K562 (cell line): ENCODE measurements around the gene PIGH. TPM values are rescaled to one million over a fixed set of nuclear protein-coding genes. Genes with fewer than 3 reads are reported as not detected.

Experiments used
- ATF1 ChIP-seq, 2 experiments: fragments of 450-650 bp in 1 of 2; IDR thresholded peaks; 2 replicates each; pipeline ENCODE4 v1.6.1; 2016; ENCODE audit warnings: missing compliant biosample characterization in 1 of 2, missing genetic modification characterization in 1 of 2
- GTF2A2 ChIP-seq: IDR thresholded peaks from 2 replicates; pipeline ENCODE4 v1.6.1; 2016; ENCODE audit warnings: mild to moderate bottlenecking, missing genetic modification characterization, missing compliant biosample characterization
- NR1H2 ChIP-seq: sonication (generic); formaldehyde crosslinking; IDR thresholded peaks from 2 replicates; pipeline ENCODE4 v1.4.0; 2020; ENCODE audit warnings: mild to moderate bottlenecking, missing genetic modification reagents
- NUFIP1 ChIP-seq: fragments of 450-650 bp; IDR thresholded peaks from 2 replicates; pipeline ENCODE4 v1.6.1; 2018; ENCODE audit not compliant: partially characterized antibody
- PTRF ChIP-seq: fragments of 450-650 bp; IDR thresholded peaks from 2 replicates; pipeline ENCODE4 v1.6.1; 2016; ENCODE audit warnings: mild to moderate bottlenecking, missing genetic modification characterization, missing compliant biosample characterization
- SIN3A ChIP-seq, 2 experiments: fragments of 150-350 bp in 1 of 2; IDR thresholded peaks; 2 replicates each; pipeline ENCODE4 v1.6.1; 2011 to 2016; ENCODE audit warnings: borderline replicate concordance in 2 of 2, low read depth in 2 of 2, low read length in 2 of 2, mild to moderate bottlenecking in 2 of 2, moderate library complexity in 2 of 2; ENCODE audit not compliant: control insufficient read depth in 1 of 2
- ZEB2 ChIP-seq: fragments of 450-650 bp; IDR thresholded peaks from 2 replicates; pipeline ENCODE4 v1.6.1; 2016
- ZNF174 ChIP-seq: fragments of 250-450 bp; sonication (Bioruptor Pico); IDR thresholded peaks from 2 replicates; pipeline ENCODE4 v1.4.0; 2020; ENCODE audit warnings: mild to moderate bottlenecking
- ZNF830 ChIP-seq: fragments of 250-450 bp; sonication (Bioruptor Pico); IDR thresholded peaks from 2 replicates; pipeline ENCODE4 v1.5.0; 2021; ENCODE audit warnings: mild to moderate bottlenecking
- polyA plus RNA-seq, 8 experiments: library from polyadenylated mRNA; depleted of rRNA in 4 of 8; stranded (reverse) in 5 of 8; unstranded in 3 of 8; fragments of >200 nt; fragmentation: Nextera tagmentation in 2 of 8; fragmentation: Illumina TruSeq in 1 of 8; extraction: Ambion mirVana in 2 of 8; extraction: Trizol in 1 of 8; gene quantifications; 2 replicates each; pipeline versions ENCODE4 v1.2.1 to v1.2.3, GENCODE V29; 2011 to 2014; ENCODE audit warnings: inconsistent platforms in 1 of 8, missing spikeins in 1 of 8
- total RNA-seq, 7 experiments: library from RNA; depleted of rRNA in 6 of 7; stranded (reverse); fragments of >200 nt in 6 of 7; fragmentation: Illumina TruSeq in 2 of 7; extraction: Trizol in 2 of 7; gene quantifications; 2 replicates each; pipeline versions ENCODE4 v1.2.1 to v1.2.3, GENCODE V29; 2011 to 2021; ENCODE audit warnings: low replicate concordance in 1 of 7
- TF ChIP-seq, protein P1 (sequence below): fragments of 250-450 bp; sonication (Bioruptor Pico); IDR thresholded peaks from 2 replicates; pipeline ENCODE4 v1.4.0; 2020
- TF ChIP-seq, protein P2 (sequence below): fragments of 250-450 bp; sonication (Bioruptor Pico); IDR thresholded peaks from 2 replicates; pipeline ENCODE4 v1.4.0; 2020; ENCODE audit warnings: mild to moderate bottlenecking, moderate library complexity
- TF ChIP-seq, protein P3 (sequence below): fragments of 250-450 bp; sonication (Bioruptor Pico); IDR thresholded peaks from 2 replicates; pipeline ENCODE4 v1.4.0; 2020; ENCODE audit warnings: mild to moderate bottlenecking, moderate library complexity, borderline replicate concordance
- TF ChIP-seq, protein P4 (sequence below): fragments of 250-450 bp; sonication (Bioruptor Pico); IDR thresholded peaks from 2 replicates; pipeline ENCODE4 v1.4.0; 2020; ENCODE audit warnings: mild to moderate bottlenecking

The PIGH gene
- total and polyA plus RNA-seq, 9 of the 15 experiments (the other 6 are each of a cell fraction or from before 2014, with no cell fraction given) = 21.1 to 53.4 (median 24.7) TPM

DNA sequence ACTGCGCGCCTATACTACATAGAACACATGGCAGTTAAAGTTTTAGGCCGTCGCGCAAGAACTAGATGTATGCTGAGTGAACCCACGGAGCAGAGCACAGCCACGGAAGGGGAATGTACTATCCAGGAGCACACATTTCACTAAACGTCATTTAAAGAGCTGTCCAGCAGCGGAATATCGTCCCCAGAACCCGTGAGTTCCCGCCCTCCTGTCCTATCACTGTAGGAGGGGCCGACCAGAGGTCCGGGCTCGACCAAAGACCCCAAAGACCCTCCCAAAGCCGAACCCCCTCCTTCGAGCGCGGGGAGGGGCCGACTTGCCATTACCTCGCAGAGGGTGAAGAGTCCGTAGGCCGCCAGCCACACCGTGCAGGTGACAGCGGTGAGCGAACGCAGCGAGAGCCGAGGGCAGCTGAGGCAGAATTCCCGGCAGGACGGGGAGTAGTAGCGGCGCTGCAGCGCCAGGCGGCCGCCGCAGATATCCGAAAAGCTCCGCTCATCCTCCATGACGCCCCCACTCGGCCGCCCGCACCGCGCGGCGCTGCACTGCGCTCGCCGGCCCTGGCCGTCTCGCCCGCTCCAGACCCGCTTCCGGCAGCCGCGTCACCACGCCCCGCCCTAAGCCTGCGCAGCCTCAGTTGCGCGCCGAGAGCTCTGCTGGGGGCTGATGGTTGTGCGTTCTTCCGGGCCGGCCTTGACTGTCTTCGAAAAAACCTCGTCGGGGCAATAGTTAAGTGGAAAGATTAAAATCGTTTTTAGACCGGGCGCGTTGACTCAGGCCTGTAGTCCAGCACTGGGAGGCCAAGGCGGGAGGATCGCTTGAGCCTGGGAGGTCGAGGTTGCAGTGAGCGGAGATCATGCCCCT is at the start of gene PIGH (continued):
- TF ChIP-seq, protein P1, sequence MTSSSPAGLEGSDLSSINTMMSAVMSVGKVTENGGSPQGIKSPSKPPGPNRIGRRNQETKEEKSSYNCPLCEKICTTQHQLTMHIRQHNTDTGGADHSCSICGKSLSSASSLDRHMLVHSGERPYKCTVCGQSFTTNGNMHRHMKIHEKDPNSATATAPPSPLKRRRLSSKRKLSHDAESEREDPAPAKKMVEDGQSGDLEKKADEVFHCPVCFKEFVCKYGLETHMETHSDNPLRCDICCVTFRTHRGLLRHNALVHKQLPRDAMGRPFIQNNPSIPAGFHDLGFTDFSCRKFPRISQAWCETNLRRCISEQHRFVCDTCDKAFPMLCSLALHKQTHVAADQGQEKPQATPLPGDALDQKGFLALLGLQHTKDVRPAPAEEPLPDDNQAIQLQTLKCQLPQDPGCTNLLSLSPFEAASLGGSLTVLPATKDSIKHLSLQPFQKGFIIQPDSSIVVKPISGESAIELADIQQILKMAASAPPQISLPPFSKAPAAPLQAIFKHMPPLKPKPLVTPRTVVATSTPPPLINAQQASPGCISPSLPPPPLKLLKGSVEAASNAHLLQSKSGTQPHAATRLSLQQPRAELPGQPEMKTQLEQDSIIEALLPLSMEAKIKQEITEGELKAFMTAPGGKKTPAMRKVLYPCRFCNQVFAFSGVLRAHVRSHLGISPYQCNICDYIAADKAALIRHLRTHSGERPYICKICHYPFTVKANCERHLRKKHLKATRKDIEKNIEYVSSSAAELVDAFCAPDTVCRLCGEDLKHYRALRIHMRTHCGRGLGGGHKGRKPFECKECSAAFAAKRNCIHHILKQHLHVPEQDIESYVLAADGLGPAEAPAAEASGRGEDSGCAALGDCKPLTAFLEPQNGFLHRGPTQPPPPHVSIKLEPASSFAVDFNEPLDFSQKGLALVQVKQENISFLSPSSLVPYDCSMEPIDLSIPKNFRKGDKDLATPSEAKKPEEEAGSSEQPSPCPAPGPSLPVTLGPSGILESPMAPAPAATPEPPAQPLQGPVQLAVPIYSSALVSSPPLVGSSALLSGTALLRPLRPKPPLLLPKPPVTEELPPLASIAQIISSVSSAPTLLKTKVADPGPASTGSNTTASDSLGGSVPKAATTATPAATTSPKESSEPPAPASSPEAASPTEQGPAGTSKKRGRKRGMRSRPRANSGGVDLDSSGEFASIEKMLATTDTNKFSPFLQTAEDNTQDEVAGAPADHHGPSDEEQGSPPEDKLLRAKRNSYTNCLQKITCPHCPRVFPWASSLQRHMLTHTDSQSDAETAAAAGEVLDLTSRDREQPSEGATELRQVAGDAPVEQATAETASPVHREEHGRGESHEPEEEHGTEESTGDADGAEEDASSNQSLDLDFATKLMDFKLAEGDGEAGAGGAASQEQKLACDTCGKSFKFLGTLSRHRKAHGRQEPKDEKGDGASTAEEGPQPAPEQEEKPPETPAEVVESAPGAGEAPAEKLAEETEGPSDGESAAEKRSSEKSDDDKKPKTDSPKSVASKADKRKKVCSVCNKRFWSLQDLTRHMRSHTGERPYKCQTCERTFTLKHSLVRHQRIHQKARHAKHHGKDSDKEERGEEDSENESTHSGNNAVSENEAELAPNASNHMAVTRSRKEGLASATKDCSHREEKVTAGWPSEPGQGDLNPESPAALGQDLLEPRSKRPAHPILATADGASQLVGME (CRISPR knock-in tag) = no peak
- TF ChIP-seq ZNF830 (CRISPR knock-in tag) = no peak
- TF ChIP-seq, protein P2, sequence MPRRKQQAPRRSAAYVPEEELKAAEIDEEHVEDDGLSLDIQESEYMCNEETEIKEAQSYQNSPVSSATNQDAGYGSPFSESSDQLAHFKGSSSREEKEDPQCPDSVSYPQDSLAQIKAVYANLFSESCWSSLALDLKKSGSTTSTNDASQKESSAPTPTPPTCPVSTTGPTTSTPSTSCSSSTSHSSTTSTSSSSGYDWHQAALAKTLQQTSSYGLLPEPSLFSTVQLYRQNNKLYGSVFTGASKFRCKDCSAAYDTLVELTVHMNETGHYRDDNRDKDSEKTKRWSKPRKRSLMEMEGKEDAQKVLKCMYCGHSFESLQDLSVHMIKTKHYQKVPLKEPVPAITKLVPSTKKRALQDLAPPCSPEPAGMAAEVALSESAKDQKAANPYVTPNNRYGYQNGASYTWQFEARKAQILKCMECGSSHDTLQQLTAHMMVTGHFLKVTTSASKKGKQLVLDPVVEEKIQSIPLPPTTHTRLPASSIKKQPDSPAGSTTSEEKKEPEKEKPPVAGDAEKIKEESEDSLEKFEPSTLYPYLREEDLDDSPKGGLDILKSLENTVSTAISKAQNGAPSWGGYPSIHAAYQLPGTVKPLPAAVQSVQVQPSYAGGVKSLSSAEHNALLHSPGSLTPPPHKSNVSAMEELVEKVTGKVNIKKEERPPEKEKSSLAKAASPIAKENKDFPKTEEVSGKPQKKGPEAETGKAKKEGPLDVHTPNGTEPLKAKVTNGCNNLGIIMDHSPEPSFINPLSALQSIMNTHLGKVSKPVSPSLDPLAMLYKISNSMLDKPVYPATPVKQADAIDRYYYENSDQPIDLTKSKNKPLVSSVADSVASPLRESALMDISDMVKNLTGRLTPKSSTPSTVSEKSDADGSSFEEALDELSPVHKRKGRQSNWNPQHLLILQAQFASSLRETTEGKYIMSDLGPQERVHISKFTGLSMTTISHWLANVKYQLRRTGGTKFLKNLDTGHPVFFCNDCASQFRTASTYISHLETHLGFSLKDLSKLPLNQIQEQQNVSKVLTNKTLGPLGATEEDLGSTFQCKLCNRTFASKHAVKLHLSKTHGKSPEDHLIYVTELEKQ = no peak
- peak; percentile 61 to 65; a peak in 2 of 4 replicates for TF ChIP-seq SIN3A (IDR thresholded peaks at IDR 0.05; ENCODE audit: borderline replicate concordance in 2 of 2, control insufficient read depth in 1 of 2, low read depth in 2 of 2, low read length in 2 of 2)
- TF ChIP-seq, protein P3, sequence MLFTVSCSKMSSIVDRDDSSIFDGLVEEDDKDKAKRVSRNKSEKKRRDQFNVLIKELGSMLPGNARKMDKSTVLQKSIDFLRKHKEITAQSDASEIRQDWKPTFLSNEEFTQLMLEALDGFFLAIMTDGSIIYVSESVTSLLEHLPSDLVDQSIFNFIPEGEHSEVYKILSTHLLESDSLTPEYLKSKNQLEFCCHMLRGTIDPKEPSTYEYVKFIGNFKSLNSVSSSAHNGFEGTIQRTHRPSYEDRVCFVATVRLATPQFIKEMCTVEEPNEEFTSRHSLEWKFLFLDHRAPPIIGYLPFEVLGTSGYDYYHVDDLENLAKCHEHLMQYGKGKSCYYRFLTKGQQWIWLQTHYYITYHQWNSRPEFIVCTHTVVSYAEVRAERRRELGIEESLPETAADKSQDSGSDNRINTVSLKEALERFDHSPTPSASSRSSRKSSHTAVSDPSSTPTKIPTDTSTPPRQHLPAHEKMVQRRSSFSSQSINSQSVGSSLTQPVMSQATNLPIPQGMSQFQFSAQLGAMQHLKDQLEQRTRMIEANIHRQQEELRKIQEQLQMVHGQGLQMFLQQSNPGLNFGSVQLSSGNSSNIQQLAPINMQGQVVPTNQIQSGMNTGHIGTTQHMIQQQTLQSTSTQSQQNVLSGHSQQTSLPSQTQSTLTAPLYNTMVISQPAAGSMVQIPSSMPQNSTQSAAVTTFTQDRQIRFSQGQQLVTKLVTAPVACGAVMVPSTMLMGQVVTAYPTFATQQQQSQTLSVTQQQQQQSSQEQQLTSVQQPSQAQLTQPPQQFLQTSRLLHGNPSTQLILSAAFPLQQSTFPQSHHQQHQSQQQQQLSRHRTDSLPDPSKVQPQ (CRISPR knock-in tag) = no peak
- no peak for TF ChIP-seq NUFIP1
- no peak for TF ChIP-seq GTF2A2
- TF ChIP-seq NR1H2 (CRISPR knock-in tag) = no peak
- no peak for TF ChIP-seq ZNF174 (CRISPR knock-in tag)
- TF ChIP-seq, protein P4, sequence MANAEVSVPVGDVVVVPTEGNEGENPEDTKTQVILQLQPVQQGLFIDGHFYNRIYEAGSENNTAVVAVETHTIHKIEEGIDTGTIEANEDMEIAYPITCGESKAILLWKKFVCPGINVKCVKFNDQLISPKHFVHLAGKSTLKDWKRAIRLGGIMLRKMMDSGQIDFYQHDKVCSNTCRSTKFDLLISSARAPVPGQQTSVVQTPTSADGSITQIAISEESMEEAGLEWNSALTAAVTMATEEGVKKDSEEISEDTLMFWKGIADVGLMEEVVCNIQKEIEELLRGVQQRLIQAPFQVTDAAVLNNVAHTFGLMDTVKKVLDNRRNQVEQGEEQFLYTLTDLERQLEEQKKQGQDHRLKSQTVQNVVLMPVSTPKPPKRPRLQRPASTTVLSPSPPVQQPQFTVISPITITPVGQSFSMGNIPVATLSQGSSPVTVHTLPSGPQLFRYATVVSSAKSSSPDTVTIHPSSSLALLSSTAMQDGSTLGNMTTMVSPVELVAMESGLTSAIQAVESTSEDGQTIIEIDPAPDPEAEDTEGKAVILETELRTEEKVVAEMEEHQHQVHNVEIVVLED (CRISPR knock-in tag) = no peak; the same call in 1 of the 2 replicates
- no peak for TF ChIP-seq PTRF (tag)
- no peak for TF ChIP-seq ZEB2
- TF ChIP-seq ATF1 (CRISPR knock-in tag; IDR thresholded peaks at IDR 0.05) = no peak
- peak; percentile 87 for TF ChIP-seq ATF1 (tag; IDR thresholded peaks at IDR 0.05)
